HCT116 (cell line): ENCODE data around the gene FBXL2. TPM values are rescaled to one million over a fixed set of nuclear protein-coding genes. Genes with fewer than 3 reads are reported as not detected.

Experiments used
- ATAC-seq: fragments of 200-7000 bp; cut with Tn5 transposase; 2 replicates; pipeline ENCODE4 v1.9.1; 2020; ENCODE audit warnings: mild to moderate bottlenecking, moderate library complexity
- BruUV-seq: library from RNA; stranded (reverse); fragments of 400-500 nt; replicated peaks from 2 replicates; lab custom pipeline; 2021; lab: Mats Ljungman, UMichigan
- CTCF ChIA-PET: fragments of 300-600 bp; sonication (Branson Sonifier 250); formaldehyde crosslinking; loops from one replicate; lab custom pipeline; 2021; ENCODE audit warnings: antibody characterized with exemption; lab: Charles Lee
- POLR2A ChIA-PET: fragments of 300-600, 350-600 bp; sonication (Branson Sonifier 250); formaldehyde crosslinking; loops from one replicate; lab custom pipeline; 2021; ENCODE audit warnings: antibody characterized with exemption; lab: Charles Lee
- RAD21 ChIA-PET, 2 experiments: fragments of 300-600 bp; sonication (Branson Sonifier 250); formaldehyde crosslinking; loops; one replicate each; lab custom pipeline; 2023; ENCODE audit warnings: low total read pairs in 2 of 2; ENCODE audit not compliant: uncharacterized antibody in 2 of 2, unreplicated experiment in 2 of 2, low non-redundant PET in 1 of 2; lab: Charles Lee
- DNase-seq: peaks from one replicate; pipeline ENCODE4 v3.0.0-alpha.2; 2010; ENCODE audit warnings: low read depth, low spot score
- H2AFZ ChIP-seq: fragments of 200-600 bp; shearing (Covaris generic), sonication (generic); 2 replicates; pipeline ENCODE4 v1.6.1; 2017; ENCODE audit warnings: low read depth, mixed run types, mixed read lengths, antibody characterized with exemption, low read length; ENCODE audit not compliant: poor library complexity, severe bottlenecking
- H3K27ac ChIP-seq: 2 replicates; pipeline ENCODE4 v1.5.1; 2012; ENCODE audit warnings: low read depth, low read length
- H3K27me3 ChIP-seq: fragments of 200-600 bp; sonication (generic); 2 replicates; pipeline ENCODE4 v1.6.1; 2016; ENCODE audit warnings: mixed run types, low read length, mixed read lengths; ENCODE audit not compliant: insufficient read depth
- H3K36me3 ChIP-seq, 2 experiments: fragments of 200-500 bp in 1 of 2; fragments of 200-600 bp in 1 of 2; sonication (Bioruptor generic) in 1 of 2; sonication (generic) in 1 of 2; 2 replicates each; pipeline versions ENCODE4 v1.5.1 to v1.6.1; 2014 to 2016; ENCODE audit warnings: low read length in 2 of 2, inconsistent platforms in 1 of 2, mixed read lengths in 1 of 2, mixed run types in 1 of 2; ENCODE audit not compliant: insufficient read depth in 2 of 2, control insufficient read depth in 1 of 2
- H3K4me1 ChIP-seq, 2 experiments: fragments of 200-600 bp in 1 of 2; sonication (generic) in 1 of 2; 2 replicates each; pipeline versions ENCODE4 v1.5.1 to v1.6.1; 2012 to 2017; ENCODE audit warnings: low read length in 2 of 2, inconsistent platforms in 1 of 2, mild to moderate bottlenecking in 1 of 2, mixed read lengths in 1 of 2, mixed run types in 1 of 2, moderate library complexity in 1 of 2; ENCODE audit not compliant: insufficient read depth in 2 of 2, control insufficient read depth in 1 of 2
- H3K4me2 ChIP-seq: fragments of 200-600 bp; sonication (generic); 2 replicates; pipeline ENCODE4 v1.6.1; 2017; ENCODE audit warnings: mixed run types, low read length, mixed read lengths
- H3K4me3 ChIP-seq, 2 experiments: fragments of 200-600 bp in 1 of 2; sonication (generic) in 1 of 2; replicated peaks in 1 of 2; 2 replicates each; pipeline ENCODE4 v1.5.1; 2011 to 2016; ENCODE audit warnings: low read length in 2 of 2, control low read depth in 1 of 2, low read depth in 1 of 2, mild to moderate bottlenecking in 1 of 2, mixed read lengths in 1 of 2, mixed run types in 1 of 2
- H3K79me2 ChIP-seq: fragments of 200-600 bp; sonication (generic); 2 replicates; pipeline ENCODE4 v1.6.1; 2017; ENCODE audit warnings: mild to moderate bottlenecking, mixed run types, low read length, moderate library complexity, mixed read lengths; ENCODE audit not compliant: insufficient read depth
- H3K9ac ChIP-seq: fragments of 200-600 bp; sonication (generic); 2 replicates; pipeline ENCODE4 v1.6.1; 2016; ENCODE audit warnings: low read length, mixed read lengths
- H3K9me2 ChIP-seq: fragments of 200-600 bp; sonication (generic), shearing (Covaris generic); 2 replicates; pipeline ENCODE4 v1.6.1; 2017; ENCODE audit warnings: mixed run types, mild to moderate bottlenecking, moderate library complexity; ENCODE audit not compliant: insufficient read depth
- H3K9me3 ChIP-seq, 2 experiments: fragments of 200-500 bp in 1 of 2; fragments of 200-600 bp in 1 of 2; sonication (Bioruptor generic) in 1 of 2; sonication (generic) in 1 of 2; 2 replicates each; pipeline ENCODE4 v1.6.1; 2014 to 2017; ENCODE audit warnings: low read length in 2 of 2, mixed read lengths in 2 of 2, inconsistent platforms in 1 of 2, low read depth in 1 of 2, mild to moderate bottlenecking in 1 of 2, mixed run types in 1 of 2, moderate library complexity in 1 of 2; ENCODE audit not compliant: control insufficient read depth in 1 of 2, insufficient read depth in 1 of 2
- H4K20me1 ChIP-seq: fragments of 200-600 bp; sonication (generic), shearing (Covaris generic); 2 replicates; pipeline ENCODE4 v1.6.1; 2017; ENCODE audit warnings: mixed run types, mild to moderate bottlenecking, moderate library complexity; ENCODE audit not compliant: insufficient read depth
- CBX3 ChIP-seq: IDR thresholded peaks from 2 replicates; pipeline ENCODE4 v1.6.1; 2012; ENCODE audit warnings: low read depth
- CEBPB ChIP-seq: IDR thresholded peaks from 2 replicates; pipeline ENCODE4 v1.6.1; 2012; ENCODE audit warnings: low read depth
- MAX ChIP-seq: IDR thresholded peaks from 2 replicates; pipeline ENCODE4 v1.6.1; 2012
- POLR2A ChIP-seq: IDR thresholded peaks from 2 replicates; pipeline ENCODE4 v1.7.0; 2011; ENCODE audit warnings: borderline replicate concordance; ENCODE audit not compliant: insufficient read depth, insufficient read length; ENCODE audit errors: extremely low read depth
- POLR2AphosphoS5 ChIP-seq: IDR thresholded peaks from 2 replicates; pipeline ENCODE4 v1.6.1; 2011; ENCODE audit warnings: mild to moderate bottlenecking, low read depth, low read length, moderate library complexity
- RAD21 ChIP-seq: IDR thresholded peaks from 2 replicates; pipeline ENCODE4 v1.6.1; 2012; ENCODE audit warnings: low read depth, mild to moderate bottlenecking
- SIN3A ChIP-seq: IDR thresholded peaks from 2 replicates; pipeline ENCODE4 v1.6.1; 2012; ENCODE audit warnings: low read depth
- SP1 ChIP-seq: IDR thresholded peaks from 2 replicates; pipeline ENCODE4 v1.6.1; 2012; ENCODE audit warnings: low read depth
- SRF ChIP-seq: IDR thresholded peaks from 2 replicates; pipeline ENCODE4 v1.6.1; 2012; ENCODE audit warnings: low read depth
- TCF7L2 ChIP-seq: IDR thresholded peaks from 2 replicates; pipeline ENCODE4 v1.7.0; 2011; ENCODE audit warnings: borderline replicate concordance, inconsistent platforms; ENCODE audit not compliant: insufficient read depth, insufficient read length; ENCODE audit errors: extremely low read depth
- YY1 ChIP-seq: IDR thresholded peaks from 2 replicates; pipeline ENCODE4 v1.6.1; 2011; ENCODE audit warnings: low read length, low read depth, moderate library complexity, mild to moderate bottlenecking; ENCODE audit not compliant: insufficient replicate concordance; ENCODE audit errors: extremely low read depth
- ZBTB33 ChIP-seq: IDR thresholded peaks from 2 replicates; pipeline ENCODE4 v1.6.1; 2011; ENCODE audit warnings: mild to moderate bottlenecking, low read length, moderate library complexity; ENCODE audit not compliant: insufficient replicate concordance; ENCODE audit errors: extremely low read depth
- ZFX ChIP-seq: fragments of 450-650 bp; IDR thresholded peaks from 2 replicates; pipeline ENCODE4 v1.6.1; 2017
- ZNF274 ChIP-seq: fragments of 200-500 bp; sonication (Bioruptor generic); IDR thresholded peaks from 2 replicates; pipeline ENCODE4 v1.6.1; 2014; ENCODE audit warnings: mild to moderate bottlenecking, low read depth, low read length, inconsistent platforms
- intact Hi-C: fragments of 100-400 bp; cut with micrococcal nuclease; formaldehyde crosslinking; loops from 2 replicates; pipeline ENCODE4 v1.10.0; 2022
- total RNA-seq: library from RNA; stranded (reverse); gene quantifications from one replicate; pipeline ENCODE4 v1.2.1, GENCODE V29; 2021; ENCODE audit not compliant: unreplicated experiment
- TF ChIP-seq, protein P1 (sequence below), 3 experiments: fragments of 200-600 bp in 1 of 3; sonication (generic) in 1 of 3; IDR thresholded peaks in 2 of 3; conservative IDR thresholded peaks in 1 of 3; 2 replicates each; pipeline ENCODE4 v1.5.1; 2012 to 2017; ENCODE audit warnings: low read depth in 2 of 3, low read length in 2 of 3, antibody characterized with exemption in 1 of 3, borderline replicate concordance in 1 of 3, control low read depth in 1 of 3, mild to moderate bottlenecking in 1 of 3, mixed read lengths in 1 of 3, mixed run types in 1 of 3, moderate library complexity in 1 of 3; ENCODE audit not compliant: insufficient read depth in 1 of 3

The FBXL2 gene
- total RNA-seq, 1 experiment from 2014 or later: 12.8 TPM

DNA sequence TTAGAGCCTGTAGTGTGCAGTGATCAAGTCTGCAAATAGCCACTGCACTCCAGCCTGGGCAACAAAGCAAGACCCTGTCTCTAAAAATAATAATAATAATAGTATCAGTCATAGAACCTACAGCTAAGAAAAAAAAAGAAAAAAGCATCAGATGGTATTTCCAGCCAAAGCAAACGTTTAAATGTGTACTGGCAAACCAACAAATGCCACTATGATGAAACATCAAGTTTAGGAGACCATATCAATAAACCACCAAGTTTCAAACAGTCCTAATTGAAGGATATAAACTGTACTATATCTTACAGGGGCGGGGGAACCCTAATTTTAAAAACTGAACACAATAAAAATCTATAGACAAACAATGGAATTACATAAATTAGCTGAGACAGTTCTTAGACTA lies 156.6 kb downstream of the FBXL2 start:
- RAD21 ChIA-PET: interaction anchor here in 1 of 2 experiments (0.7 kb wide), 1 partner anchor 353 kb away, joined by 5 read pairs; no protein-coding TSS in a partner anchor
- Histone ChIP-seq H4K20me1 (peaks cover 27% of the 10 kb centered on the region), H3K27ac (no peak overlapping the region), H3K27me3 (no peaks in the 10 kb centered on the region), H3K4me1 (peaks cover 12 to 31% of the 10 kb centered on the region in 2 experiments), H2AFZ (no peak overlapping the region), H3K4me3 (no peak overlapping the region), H3K79me2 (peaks cover 100% of the 10 kb centered on the region), H3K9me2 (no peaks in the 10 kb centered on the region), H3K9me3 (no peaks in the 10 kb centered on the region), H3K9ac (no peak overlapping the region), H3K4me2 (no peak overlapping the region), H3K36me3 (no peaks in the 10 kb centered on the region)
- POLR2A ChIA-PET: no interaction called here
- intact Hi-C loops: no loop called here
- CTCF ChIA-PET: no interaction called here
- DNase-seq (no peak), ATAC-seq (no peak)
- no TSS peak for BruUV-seq
- TF ChIP-seq RAD21 (no peak), SIN3A (no peak), SP1 (no peak), YY1 (no peak), CBX3 (no peak), ZNF274 (no peak), POLR2A (no peak), MAX (no peak), ZBTB33 (no peak), TCF7L2 (no peak), SRF (no peak), ZFX (no peak), CEBPB (no peak), POLR2AphosphoS5 (no peak)
- TF ChIP-seq, protein P1, sequence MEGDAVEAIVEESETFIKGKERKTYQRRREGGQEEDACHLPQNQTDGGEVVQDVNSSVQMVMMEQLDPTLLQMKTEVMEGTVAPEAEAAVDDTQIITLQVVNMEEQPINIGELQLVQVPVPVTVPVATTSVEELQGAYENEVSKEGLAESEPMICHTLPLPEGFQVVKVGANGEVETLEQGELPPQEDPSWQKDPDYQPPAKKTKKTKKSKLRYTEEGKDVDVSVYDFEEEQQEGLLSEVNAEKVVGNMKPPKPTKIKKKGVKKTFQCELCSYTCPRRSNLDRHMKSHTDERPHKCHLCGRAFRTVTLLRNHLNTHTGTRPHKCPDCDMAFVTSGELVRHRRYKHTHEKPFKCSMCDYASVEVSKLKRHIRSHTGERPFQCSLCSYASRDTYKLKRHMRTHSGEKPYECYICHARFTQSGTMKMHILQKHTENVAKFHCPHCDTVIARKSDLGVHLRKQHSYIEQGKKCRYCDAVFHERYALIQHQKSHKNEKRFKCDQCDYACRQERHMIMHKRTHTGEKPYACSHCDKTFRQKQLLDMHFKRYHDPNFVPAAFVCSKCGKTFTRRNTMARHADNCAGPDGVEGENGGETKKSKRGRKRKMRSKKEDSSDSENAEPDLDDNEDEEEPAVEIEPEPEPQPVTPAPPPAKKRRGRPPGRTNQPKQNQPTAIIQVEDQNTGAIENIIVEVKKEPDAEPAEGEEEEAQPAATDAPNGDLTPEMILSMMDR (IDR thresholded peaks at IDR 0.05 in 2 of 3, conservative IDR thresholded peaks at IDR 0.05 in 1 of 3; ENCODE audit: borderline replicate concordance in 1 of 3, insufficient read depth in 1 of 3, low read depth in 2 of 3, low read length in 2 of 3): no peak
- TF ChIP-seq, all 23 proteins: peak for 0

Other genes with a start within 250 kb of the FBXL2 start
- gene GLB1, start 180.3 kb upstream of the FBXL2 start, total RNA-seq: 35.6 TPM
- gene TMPPE, start 180.3 kb upstream of the FBXL2 start, total RNA-seq: 4.1 TPM
- gene CRTAP, start 163.4 kb upstream of the FBXL2 start, total RNA-seq: 104 TPM
- gene SUSD5, start 58.6 kb upstream of the FBXL2 start, total RNA-seq: not detected
- 69.5 TPM for gene UBP1, start 163.0 kb downstream of the FBXL2 start, total RNA-seq